Neural cell (in vitro differentiated cells): Measurements from ENCODE around the gene CNTNAP2. TPM values are rescaled to one million over a fixed set of nuclear protein-coding genes. Genes with fewer than 3 reads are reported as not detected.

Source experiments
- H2AFZ ChIP-seq: fragments of 200-600, 300-800 bp; sonication (generic), shearing (Covaris generic); 2 replicates; pipeline ENCODE4 v1.6.0; 2014; ENCODE audit warnings: low read depth, mild to moderate bottlenecking, antibody characterized with exemption, low read length, moderate library complexity
- H3F3A ChIP-seq: fragments of 200-600 bp; shearing (Covaris generic); 2 replicates; pipeline ENCODE4 v1.6.1; 2016; ENCODE audit warnings: mild to moderate bottlenecking, moderate library complexity, mixed read lengths, antibody characterized with exemption, low read length; ENCODE audit not compliant: insufficient read depth, poor library complexity, severe bottlenecking
- H3K27ac ChIP-seq: fragments of 200-600, 300-800 bp; sonication (generic), shearing (Covaris generic); 2 replicates; pipeline ENCODE4 v1.5.1; 2014; ENCODE audit warnings: mild to moderate bottlenecking, low read length, moderate library complexity
- H3K27me3 ChIP-seq: fragments of 300-800, 200-600 bp; sonication (generic), shearing (Covaris generic); 2 replicates; pipeline ENCODE4 v1.6.0; 2014; ENCODE audit warnings: mild to moderate bottlenecking, low read depth, low read length, moderate library complexity; ENCODE audit not compliant: insufficient read depth
- H3K36me3 ChIP-seq: fragments of 300-800, 200-600 bp; sonication (generic), shearing (Covaris generic); 2 replicates; pipeline ENCODE4 v1.5.1; 2014; ENCODE audit warnings: mild to moderate bottlenecking, antibody characterized with exemption, low read length, moderate library complexity; ENCODE audit not compliant: insufficient read depth
- H3K4me2 ChIP-seq: fragments of 300-800, 200-600 bp; sonication (generic), shearing (Covaris generic); 2 replicates; pipeline ENCODE4 v1.6.0; 2014; ENCODE audit warnings: mild to moderate bottlenecking, low read length
- H3K4me3 ChIP-seq: fragments of 300-800, 200-600 bp; sonication (generic), shearing (Covaris generic); 2 replicates; pipeline ENCODE4 v1.5.1; 2014; ENCODE audit warnings: mild to moderate bottlenecking, low read length, moderate library complexity
- H3K79me2 ChIP-seq: fragments of 200-600 bp; shearing (Covaris generic); replicated peaks from 2 replicates; pipeline ENCODE4 v1.6.0; 2014; ENCODE audit warnings: mild to moderate bottlenecking, low read length, moderate library complexity; ENCODE audit not compliant: insufficient read depth
- H3K9ac ChIP-seq: fragments of 300-800, 200-600 bp; sonication (generic), shearing (Covaris generic); 2 replicates; pipeline ENCODE4 v1.6.1; 2016; ENCODE audit warnings: mild to moderate bottlenecking, low read length, mixed read lengths
- H3K9me2 ChIP-seq: fragments of 200-600 bp; shearing (Covaris generic); 2 replicates; pipeline ENCODE4 v1.6.1; 2016; ENCODE audit warnings: mild to moderate bottlenecking, low read length, mixed read lengths; ENCODE audit not compliant: insufficient read depth
- H3K9me3 ChIP-seq: fragments of 200-600, 300-800 bp; sonication (generic), shearing (Covaris generic); 2 replicates; pipeline ENCODE4 v1.6.1; 2016; ENCODE audit warnings: mild to moderate bottlenecking, mixed run types, low read length, moderate library complexity, mixed read lengths
- H4K20me1 ChIP-seq: fragments of 200-600 bp; shearing (Covaris generic); 2 replicates; pipeline ENCODE4 v1.6.1; 2016; ENCODE audit warnings: mild to moderate bottlenecking, mixed run types; ENCODE audit not compliant: insufficient read depth
- CTCF ChIP-seq: fragments of 450-650 bp; IDR thresholded peaks from 2 replicates; pipeline ENCODE4 v1.5.1; 2014; ENCODE audit warnings: antibody characterized with exemption, mild to moderate bottlenecking, moderate library complexity; ENCODE audit not compliant: poor library complexity, severe bottlenecking
- EP300 ChIP-seq: fragments of 450-650 bp; conservative IDR thresholded peaks from 2 replicates; pipeline ENCODE4 v1.6.1; 2014; ENCODE audit warnings: antibody characterized with exemption, mild to moderate bottlenecking, moderate library complexity; ENCODE audit not compliant: poor library complexity, severe bottlenecking
- EZH2 ChIP-seq: fragments of 200-600, 300-800 bp; shearing (Covaris generic), sonication (generic); IDR thresholded peaks from 2 replicates; pipeline ENCODE4 v1.6.1; 2014; ENCODE audit warnings: antibody characterized with exemption, low read length, borderline replicate concordance, mild to moderate bottlenecking; ENCODE audit not compliant: insufficient read depth, poor library complexity, severe bottlenecking
- MXI1 ChIP-seq: fragments of 450-650 bp; conservative IDR thresholded peaks from 2 replicates; pipeline ENCODE4 v1.6.1; 2014; ENCODE audit warnings: antibody characterized with exemption, mild to moderate bottlenecking; ENCODE audit not compliant: poor library complexity, severe bottlenecking
- POLR2AphosphoS5 ChIP-seq: IDR thresholded peaks from 2 replicates; pipeline ENCODE4 v1.6.1; 2012
- RAD21 ChIP-seq: fragments of 450-650 bp; conservative IDR thresholded peaks from 2 replicates; pipeline ENCODE4 v1.6.1; 2014; ENCODE audit warnings: antibody characterized with exemption, mild to moderate bottlenecking, moderate library complexity
- REST ChIP-seq: IDR thresholded peaks from 2 replicates; pipeline ENCODE4 v1.6.1; 2012; ENCODE audit warnings: borderline replicate concordance
- SMC3 ChIP-seq: fragments of 450-650 bp; conservative IDR thresholded peaks from 2 replicates; pipeline ENCODE4 v1.6.1; 2014; ENCODE audit warnings: antibody characterized with exemption, mild to moderate bottlenecking, moderate library complexity; ENCODE audit not compliant: poor library complexity
- TAF1 ChIP-seq: IDR thresholded peaks from 2 replicates; pipeline ENCODE4 v1.6.1; 2012; ENCODE audit warnings: low read depth
- polyA plus RNA-seq: library from polyadenylated mRNA; depleted of rRNA; stranded (reverse); fragments of >200 nt; gene quantifications from 2 replicates; pipeline ENCODE4 v1.2.3, GENCODE V29; 2014

The CNTNAP2 gene
- polyA plus RNA-seq, 1 donor from 2014 or later: 276 TPM

- no peaks in the 10 kb centered on the region for H3F3A ChIP-seq
- TF ChIP-seq CTCF: no peak
- no peak for TF ChIP-seq RAD21
- no peak for TF ChIP-seq SMC3
- TF ChIP-seq EP300: no peak
- TF ChIP-seq MXI1: no peak
- no peak for TF ChIP-seq POLR2AphosphoS5
- no peak overlapping the region for H2AFZ ChIP-seq
- H3K27ac ChIP-seq: no peak overlapping the region
- H3K4me3 ChIP-seq: no peak overlapping the region
- H3K9me2 ChIP-seq: no peaks in the 10 kb centered on the region
- H3K4me2 ChIP-seq: no peak overlapping the region
- H3K79me2 ChIP-seq: no peaks in the 10 kb centered on the region
- H3K36me3 ChIP-seq: no peaks in the 10 kb centered on the region
- no peaks in the 10 kb centered on the region for H3K27me3 ChIP-seq
- no peaks in the 10 kb centered on the region for H3K9me3 ChIP-seq
- H3K9ac ChIP-seq: no peak overlapping the region
- no peaks in the 10 kb centered on the region for H4K20me1 ChIP-seq
Measured at GRCh38 chr7:146131701-146132100, 15.1 kb downstream of the CNTNAP2 start.

GRCh38 chr7:146136357-146136875 lies 19.8 kb downstream of the CNTNAP2 start:
- H3K27me3 ChIP-seq: no peaks in the 10 kb centered on the region
- H3K9me2 ChIP-seq: no peaks in the 10 kb centered on the region
- TF ChIP-seq REST: no peak
- no peak for TF ChIP-seq EP300
- TF ChIP-seq SMC3: no peak
- H3K4me3 ChIP-seq: no peak overlapping the region
- H3K36me3 ChIP-seq: no peaks in the 10 kb centered on the region
- H3K9ac ChIP-seq: no peak overlapping the region
- H4K20me1 ChIP-seq: no peaks in the 10 kb centered on the region
- H3K4me2 ChIP-seq: no peak overlapping the region
- H3F3A ChIP-seq: no peaks in the 10 kb centered on the region
- no peaks in the 10 kb centered on the region for H3K79me2 ChIP-seq
- H3K27ac ChIP-seq: no peak overlapping the region
- no peaks in the 10 kb centered on the region for H3K9me3 ChIP-seq
- no peak overlapping the region for H2AFZ ChIP-seq

- H3K79me2 ChIP-seq: no peaks in the 10 kb centered on the region
- no peaks in the 10 kb centered on the region for H4K20me1 ChIP-seq
- H3K27me3 ChIP-seq: no peaks in the 10 kb centered on the region
Measured at GRCh38 chr7:146138926-146139325, 22.3 kb downstream of the CNTNAP2 start.

More at GRCh38 chr7:146138926-146139325, 22.3 kb downstream of the CNTNAP2 start:
- TF ChIP-seq TAF1 (no peak), MXI1 (no peak), CTCF (no peak), RAD21 (no peak), EZH2 (no peak), REST (no peak), EP300 (no peak), POLR2AphosphoS5 (no peak), SMC3 (no peak)
- Histone ChIP-seq H3K9ac (no peak overlapping the region), H3K36me3 (no peaks in the 10 kb centered on the region), H3K4me3 (no peak overlapping the region), H3K27ac (no peak overlapping the region), H3F3A (no peaks in the 10 kb centered on the region), H3K9me3 (no peaks in the 10 kb centered on the region), H2AFZ (no peak overlapping the region), H3K4me2 (no peak overlapping the region), H3K9me2 (no peaks in the 10 kb centered on the region)
